Measurements from ENCODE around the gene C10orf143. TPM values are rescaled to one million over a fixed set of nuclear protein-coding genes. Genes with fewer than 3 reads are reported as not detected.

Gene C10orf143
- total and polyA plus RNA-seq, 2 of the 8 experiments (the other 6 are each of a cell fraction or from before 2014, with no cell fraction given), result 1.6 to 2.0 TPM

- TF ChIP-seq CHD7 (IDR thresholded peaks at IDR 0.05; ENCODE audit: insufficient replicate concordance, low read length) (no peak), SIX5 (IDR thresholded peaks at IDR 0.05; ENCODE audit: low read depth, low read length) (no peak), ZNF274 (IDR thresholded peaks at IDR 0.05; ENCODE audit: borderline replicate concordance, extremely low read depth, low read length) (no peak), USF2 (IDR thresholded peaks at IDR 0.05; ENCODE audit: low read length) (no peak), YY1 (IDR thresholded peaks at IDR 0.05; ENCODE audit: low read depth, low read length) (no peak)
Observed at GRCh38 chr10:130040817-130041330, 69.8 kb downstream of the C10orf143 start (continued).

Data from H1 (cell line).